Superior temporal gyrus (tissue), 1 donor: ENCODE measurements around the gene MYH11.
"Not testable (repeated sequence)": the region's sequence is repeated elsewhere in the genome, so short reads cannot be mapped to it uniquely, and the experiment has no call there.

Source experiments
- DNase-seq: peaks from one replicate; pipeline ENCODE4 v3.0.0-alpha.2; 2016; ENCODE audit errors: extremely low spot score

MYH11 gene

GRCh38 chr16:15752717-15753488 lies 103.9 kb downstream of the MYH11 start:
- DNase-seq: no peak

- DNase-seq: no peak
Observed at GRCh38 chr16:15751940-15752339, 104.9 kb downstream of the MYH11 start.

DNA sequence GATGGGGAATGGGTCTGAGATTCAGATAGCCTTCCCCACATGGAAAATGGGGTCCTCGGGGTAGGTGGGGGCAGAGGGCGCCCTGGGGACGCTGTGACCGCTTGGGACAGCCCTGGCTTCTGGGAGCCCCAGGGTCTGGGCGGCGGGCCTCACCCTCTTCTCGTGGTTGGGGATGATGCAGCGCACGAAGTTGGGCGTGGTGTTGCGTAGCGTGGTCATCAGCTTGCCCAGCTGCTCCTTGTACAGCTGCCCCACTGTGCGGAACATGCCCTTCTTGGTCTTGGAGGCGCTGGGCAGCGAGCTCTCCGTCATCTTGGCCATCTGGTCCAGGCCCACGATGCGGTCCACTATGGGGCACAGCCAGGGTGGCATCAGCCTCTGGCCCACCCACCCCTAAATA lies 106.8 kb downstream of the MYH11 start:
- no peak for DNase-seq

DNA sequence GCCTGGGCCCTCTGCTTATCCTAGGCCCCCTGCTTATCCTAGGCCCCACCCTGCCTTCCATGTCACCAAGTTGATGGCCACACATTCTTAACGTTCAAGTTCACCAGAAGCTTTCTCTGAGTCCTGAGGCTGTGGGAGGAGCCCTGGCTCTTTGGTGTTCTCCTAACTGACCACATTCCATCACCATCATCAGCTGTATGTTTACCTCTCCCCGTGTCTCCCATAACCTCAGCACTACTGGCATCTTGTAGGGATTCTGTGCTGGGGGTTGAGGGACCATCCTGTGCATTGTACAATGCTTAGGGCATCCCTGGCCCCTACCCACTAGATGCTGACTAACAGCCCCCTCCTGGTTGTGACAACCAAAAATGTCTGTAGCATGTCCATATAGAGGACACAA lies 107.5 kb downstream of the MYH11 start:
- DNase-seq: no peak

DNA sequence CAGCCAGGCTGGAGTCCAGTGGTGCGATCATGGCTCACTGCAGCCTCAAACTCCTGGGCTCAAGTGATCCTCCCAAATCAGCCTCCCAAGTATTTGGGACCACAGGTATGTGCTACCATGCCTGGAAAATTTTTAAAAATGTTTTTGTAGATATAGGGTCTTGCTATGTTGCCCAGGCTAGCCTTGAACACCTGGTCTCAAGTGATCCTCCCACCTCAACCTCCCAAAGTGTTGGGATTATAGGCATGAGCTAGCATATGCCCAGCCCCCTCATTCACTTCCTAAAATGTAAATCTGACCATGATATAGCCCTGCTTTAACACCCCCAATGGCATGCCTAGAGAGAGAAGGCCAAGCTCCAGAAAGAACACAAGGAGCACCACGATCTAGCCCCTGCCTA lies 108.2 kb downstream of the MYH11 start:
- no peak for DNase-seq

- DNase-seq: no peak
Observed at GRCh38 chr16:15747937-15748336, 108.9 kb downstream of the MYH11 start.

DNA sequence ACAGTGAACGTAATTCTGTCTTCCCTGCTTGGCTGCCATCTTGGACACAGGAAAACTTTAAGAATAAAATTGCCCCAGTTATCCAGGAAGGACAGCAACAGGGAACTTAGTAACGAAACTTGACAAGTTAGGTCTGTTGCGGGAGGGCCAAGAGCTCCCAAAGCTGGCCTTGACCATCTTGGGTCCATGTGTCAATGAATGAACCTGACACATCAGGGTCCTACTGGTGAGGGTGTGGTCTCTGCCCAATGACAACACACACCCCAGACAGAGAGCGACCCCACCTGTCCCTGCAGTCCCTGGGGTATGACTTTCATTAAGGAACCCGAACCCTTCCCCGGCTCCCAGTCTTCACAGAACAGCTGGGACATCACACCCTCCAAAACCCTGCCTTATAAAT lies 110.5 kb downstream of the MYH11 start:
- no peak for DNase-seq

DNA sequence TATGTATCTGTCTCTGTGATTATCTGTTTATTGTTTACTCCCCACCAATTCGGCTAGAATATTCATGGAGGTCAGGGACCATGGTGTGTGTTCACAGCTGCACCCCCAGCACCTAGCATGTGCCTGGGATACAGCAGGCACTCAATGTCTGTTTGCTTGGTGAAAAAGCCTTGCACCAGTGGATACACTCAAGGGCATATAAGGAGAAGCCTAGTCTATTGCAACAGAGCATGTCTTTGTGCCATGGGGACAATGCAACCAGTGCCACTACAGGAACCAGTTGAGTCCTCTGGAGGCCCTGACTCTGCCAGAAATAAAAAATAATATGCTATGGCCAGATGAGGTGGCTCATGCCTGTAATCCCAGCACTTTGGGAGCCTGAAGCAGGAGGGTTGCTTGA lies 113.2 kb downstream of the MYH11 start:
- no peak for DNase-seq

GRCh38 chr16:15742716-15743115 lies 114.1 kb downstream of the MYH11 start:
- no peak for DNase-seq

DNA sequence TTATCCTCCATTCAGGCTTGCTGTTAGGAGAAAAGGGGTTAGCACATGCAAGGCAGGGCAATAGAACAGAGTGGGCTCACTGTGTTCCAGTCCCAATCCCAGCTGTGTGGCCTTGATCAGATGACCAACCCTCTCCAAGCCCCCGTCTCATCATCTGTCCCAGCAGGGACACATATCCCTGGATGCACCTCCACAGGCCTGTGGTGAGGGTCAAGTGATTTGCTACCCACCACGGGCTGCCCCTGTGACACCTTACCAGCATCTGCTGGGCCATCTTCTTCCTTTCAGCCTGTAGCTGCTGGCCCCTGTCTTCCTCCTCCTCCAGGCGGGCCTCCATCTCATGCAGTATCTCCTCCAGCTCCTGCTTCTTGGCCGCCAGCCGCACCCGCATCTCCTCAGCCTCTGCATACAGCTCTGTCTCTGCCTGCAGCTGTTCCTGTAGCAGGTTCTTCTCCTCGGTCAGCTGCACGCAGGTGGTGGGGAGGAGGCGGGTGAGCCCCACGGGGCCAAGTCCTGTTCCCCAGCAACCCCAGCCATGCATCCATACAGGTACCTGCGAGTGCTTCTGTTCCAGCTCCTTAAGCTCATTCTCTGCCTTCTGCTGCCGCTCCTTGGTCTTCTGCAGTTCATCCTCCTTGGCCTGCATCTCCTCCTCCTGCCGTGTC lies 115.5 kb downstream of the MYH11 start:
- no peak for DNase-seq

DNA sequence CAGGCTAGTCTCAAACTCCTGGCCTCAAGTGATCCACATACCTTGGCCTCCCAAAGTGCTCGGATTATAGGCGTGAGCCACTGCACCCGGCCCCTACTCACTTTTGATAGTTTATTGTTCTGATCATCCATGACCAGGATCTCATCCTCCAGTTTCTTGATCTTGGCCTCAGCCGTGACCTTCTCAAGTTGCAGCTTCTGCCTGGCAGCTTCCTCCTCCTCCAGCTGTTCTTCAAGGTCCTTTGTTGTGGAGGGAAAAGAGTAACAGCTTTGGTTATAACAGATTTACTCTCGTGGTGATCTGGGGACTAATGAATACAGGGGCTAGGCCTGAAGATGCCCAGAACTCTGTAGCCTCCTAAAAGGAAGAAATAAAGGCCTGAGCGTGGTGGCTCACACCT lies 116.9 kb downstream of the MYH11 start:
- DNase-seq: no peak

DNA sequence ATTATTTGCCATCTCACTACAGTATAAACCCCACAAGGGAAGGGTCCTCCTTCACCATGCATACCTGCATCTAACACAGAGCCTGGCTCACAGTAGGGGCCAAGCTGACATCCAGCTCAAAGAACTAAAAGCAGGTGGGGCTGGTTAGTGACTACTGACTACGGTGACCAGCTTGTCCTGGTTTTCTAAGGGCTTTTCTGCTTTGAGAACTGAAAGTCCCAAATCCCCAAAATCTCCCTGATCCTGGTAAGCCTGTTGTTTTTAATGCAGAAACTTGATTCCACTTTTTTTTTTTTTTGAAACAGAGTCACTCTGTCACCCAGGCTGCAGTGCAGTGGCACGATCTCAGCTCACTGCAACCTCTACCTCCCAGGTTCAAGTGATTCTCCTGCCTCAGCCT lies 117.4 kb downstream of the MYH11 start:
- DNase-seq: no peak

- no peak for DNase-seq
Observed at GRCh38 chr16:15737140-15737644, 119.6 kb downstream of the MYH11 start.

- DNase-seq: no peak
Observed at GRCh38 chr16:15736529-15736928, 120.3 kb downstream of the MYH11 start.

GRCh38 chr16:15735610-15736009 lies 121.2 kb downstream of the MYH11 start:
- no peak for DNase-seq

DNA sequence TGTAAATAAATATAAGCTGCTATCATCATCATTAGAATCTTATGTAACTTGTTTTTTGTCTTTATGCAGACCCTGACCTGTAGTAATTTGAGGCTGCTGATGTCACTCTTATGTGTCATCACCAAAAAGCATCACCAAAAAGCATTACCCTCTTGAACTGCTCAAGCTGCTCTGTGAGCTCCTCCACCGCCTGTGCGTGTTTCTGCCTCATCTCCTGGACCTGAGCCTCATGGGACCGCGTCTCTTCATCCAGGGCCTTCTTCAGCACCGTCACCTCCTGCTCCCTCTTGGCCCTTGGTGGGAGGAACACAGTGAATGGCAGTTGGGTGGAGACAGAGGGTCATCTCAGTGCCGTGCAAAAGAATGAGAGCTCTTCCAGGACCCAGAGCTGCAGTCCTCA lies 124.4 kb downstream of the MYH11 start:
- DNase-seq: no peak

- no peak for DNase-seq
Observed at GRCh38 chr16:15729152-15729551, 127.7 kb downstream of the MYH11 start.

DNA sequence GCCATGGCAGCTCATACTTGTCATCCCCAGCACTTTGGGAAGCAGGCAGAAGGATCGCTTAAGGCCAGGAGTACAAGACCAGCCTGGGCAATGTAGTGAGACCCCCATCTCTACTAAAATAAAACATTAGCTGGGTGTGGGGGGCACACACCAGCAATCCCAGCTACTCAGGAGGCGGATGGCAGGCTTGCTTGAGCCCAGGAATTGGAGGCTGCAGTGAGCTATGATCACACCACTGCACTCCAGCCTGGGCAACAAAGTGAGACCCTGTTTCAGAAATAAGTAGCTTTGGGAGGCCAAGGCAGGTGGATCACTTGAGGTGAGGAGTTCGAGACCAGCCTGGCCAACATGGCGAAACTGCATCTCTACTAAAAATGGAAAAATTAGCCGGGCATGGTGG lies 129.1 kb downstream of the MYH11 start:
- not testable (repeated sequence) for DNase-seq

GRCh38 chr16:15726715-15727114 lies 130.1 kb downstream of the MYH11 start:
- DNase-seq: no peak

DNA sequence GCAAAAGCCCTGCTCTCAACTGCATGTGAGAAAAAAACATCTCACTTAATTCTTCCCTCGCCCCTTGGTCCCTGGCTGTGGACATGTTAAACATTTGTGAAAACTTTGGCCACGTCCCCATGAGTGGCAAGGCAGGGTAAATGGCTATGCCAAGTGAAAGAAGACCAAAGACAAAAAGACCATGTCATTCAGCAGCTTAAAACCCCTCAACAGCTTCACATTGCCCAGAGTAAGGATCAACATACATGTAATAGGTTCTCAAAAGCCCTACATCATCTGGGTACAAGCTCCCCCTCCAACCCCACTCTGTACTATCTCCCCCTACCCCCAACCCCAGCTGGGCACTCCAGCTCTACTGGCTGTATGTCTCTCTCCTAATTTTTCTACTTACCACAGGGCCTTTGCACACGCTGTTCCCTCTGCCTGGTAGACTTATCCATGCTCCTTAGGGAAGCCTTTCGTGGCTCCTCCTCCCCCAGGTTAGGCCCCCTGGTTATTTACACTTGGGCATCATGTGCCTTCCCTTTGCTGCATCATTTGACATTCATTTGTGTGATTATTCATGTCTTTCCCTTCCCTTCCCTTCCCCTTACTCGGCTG lies 131.1 kb downstream of the MYH11 start:
- no peak for DNase-seq

GRCh38 chr16:15723808-15724207 lies 133.0 kb downstream of the MYH11 start:
- no peak for DNase-seq

DNA sequence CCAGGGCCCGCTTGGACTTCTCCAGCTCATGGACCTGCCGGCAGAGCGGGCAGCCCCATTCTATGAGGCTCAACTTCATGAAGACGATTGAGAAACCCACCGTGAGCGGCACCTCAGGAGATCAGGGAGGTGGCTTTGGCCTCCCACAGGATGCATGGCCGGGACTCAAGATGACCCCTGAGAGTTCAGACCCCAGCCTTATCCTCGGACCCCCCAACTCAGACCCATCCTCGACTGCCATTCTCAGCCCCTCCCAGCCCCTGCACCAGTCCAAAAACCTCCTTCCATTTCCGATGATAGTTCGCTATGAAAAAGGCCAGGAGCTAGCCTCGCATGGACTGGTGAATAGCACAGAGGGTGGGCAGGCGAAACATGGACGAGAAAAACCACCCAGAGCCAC lies 135.8 kb downstream of the MYH11 start:
- no peak for DNase-seq
